IPS-20b (cell line): ENCODE data around the gene ITGA2.

Source experiments
- H3K27ac ChIP-seq: one replicate; pipeline ENCODE4 v1.5.1; 2013; ENCODE audit warnings: low read length
- H3K27me3 ChIP-seq: 2 replicates; pipeline ENCODE4 v1.6.1; 2013; ENCODE audit warnings: mild to moderate bottlenecking, low read length, inconsistent platforms; ENCODE audit not compliant: insufficient read depth
- H3K36me3 ChIP-seq: 2 replicates; pipeline ENCODE4 v1.6.1; 2013; ENCODE audit warnings: low read depth, mild to moderate bottlenecking, inconsistent platforms, low read length, moderate library complexity; ENCODE audit not compliant: insufficient read depth
- H3K4me1 ChIP-seq: 2 replicates; pipeline ENCODE4 v1.6.1; 2013; ENCODE audit warnings: mild to moderate bottlenecking, control low read depth, inconsistent platforms, low read length, moderate library complexity; ENCODE audit not compliant: insufficient read depth
- H3K4me3 ChIP-seq: 2 replicates; pipeline ENCODE4 v1.5.1; 2013; ENCODE audit warnings: mild to moderate bottlenecking, low read length, inconsistent platforms
- H3K9ac ChIP-seq: 2 replicates; pipeline ENCODE4 v1.6.1; 2013; ENCODE audit warnings: low read depth, mild to moderate bottlenecking, inconsistent platforms, low read length, moderate library complexity
- H3K9me3 ChIP-seq: 2 replicates; pipeline ENCODE4 v1.6.1; 2013; ENCODE audit warnings: mild to moderate bottlenecking, low read depth, low read length, inconsistent platforms; ENCODE audit not compliant: insufficient read depth

ITGA2 gene

GRCh38 chr5:53023969-53024368, 34.8 kb downstream of the ITGA2 start:
- H3K4me1 ChIP-seq, result no peaks in the 10 kb centered on the region; the same call in 1 of the 2 replicates
- no peaks in the 10 kb centered on the region for H3K27me3 ChIP-seq
- no peaks in the 10 kb centered on the region for H3K36me3 ChIP-seq
- H3K27ac ChIP-seq, result no peak overlapping the region
- no peak overlapping the region for H3K9ac ChIP-seq
- H3K9me3 ChIP-seq, result no peaks in the 10 kb centered on the region
- no peak overlapping the region for H3K4me3 ChIP-seq

DNA sequence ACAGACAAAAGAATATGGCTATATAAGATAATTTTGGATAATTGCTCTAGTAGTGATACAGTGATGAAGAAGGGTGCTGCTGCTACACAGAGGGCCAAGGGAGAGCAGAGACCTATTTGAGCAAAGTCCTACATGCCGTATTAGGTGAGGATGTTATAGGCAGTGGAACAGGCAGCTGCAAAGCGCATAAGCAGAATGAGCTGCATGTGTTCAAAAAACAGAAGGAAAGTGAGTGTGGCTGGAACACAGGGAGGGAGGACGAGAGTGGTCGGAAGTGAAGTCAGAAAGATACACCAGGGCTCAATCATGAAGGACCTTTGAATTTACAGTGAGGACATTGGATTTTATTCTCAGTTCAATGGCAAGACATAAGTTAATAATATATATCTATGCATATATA, 35.4 kb downstream of the ITGA2 start:
- no peaks in the 10 kb centered on the region for H3K9me3 ChIP-seq
- H3K4me1 ChIP-seq, result no peaks in the 10 kb centered on the region; the same call in 1 of the 2 replicates
- H3K27me3 ChIP-seq, result no peaks in the 10 kb centered on the region
- no peak overlapping the region for H3K9ac ChIP-seq
- no peaks in the 10 kb centered on the region for H3K36me3 ChIP-seq
- no peak overlapping the region for H3K27ac ChIP-seq
- no peak overlapping the region for H3K4me3 ChIP-seq

- H3K27me3 ChIP-seq, result no peaks in the 10 kb centered on the region
- H3K4me1 ChIP-seq, result no peaks in the 10 kb centered on the region; the same call in 1 of the 2 replicates
- no peaks in the 10 kb centered on the region for H3K36me3 ChIP-seq
- no peak overlapping the region for H3K27ac ChIP-seq
- no peak overlapping the region for H3K4me3 ChIP-seq
- H3K9me3 ChIP-seq, result no peaks in the 10 kb centered on the region
- H3K9ac ChIP-seq, result no peak overlapping the region
These were observed 36.3 kb downstream of the ITGA2 start for GRCh38 chr5:53025487-53025886.

- Histone ChIP-seq H3K27me3 (no peaks in the 10 kb centered on the region), H3K9ac (no peak overlapping the region), H3K9me3 (no peaks in the 10 kb centered on the region), H3K27ac (no peak overlapping the region), H3K4me1 (no peaks in the 10 kb centered on the region; the same call in 1 of the 2 replicates), H3K4me3 (no peak overlapping the region), H3K36me3 (no peaks in the 10 kb centered on the region)
These were observed 38.8 kb downstream of the ITGA2 start for GRCh38 chr5:53027913-53028312.

DNA sequence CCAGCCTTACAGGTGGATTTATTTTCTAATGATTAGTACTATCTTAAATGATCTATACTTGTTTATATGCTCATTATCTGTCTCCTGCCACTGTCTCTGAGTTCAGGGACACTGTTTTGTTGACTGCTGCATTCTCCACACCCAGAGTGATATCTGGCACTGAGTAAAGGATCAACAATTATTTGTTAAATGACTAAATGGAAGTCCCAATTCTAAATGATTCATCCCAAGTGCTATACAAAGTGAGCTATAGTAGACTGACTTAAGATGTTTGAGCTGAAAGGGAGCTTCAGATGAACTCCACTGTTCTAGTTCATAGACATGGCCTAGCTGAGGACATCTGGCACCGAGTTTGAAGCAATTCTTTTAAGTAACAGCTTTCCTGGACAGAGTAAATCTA, 40.5 kb downstream of the ITGA2 start:
- Histone ChIP-seq H3K4me3 (no peak overlapping the region), H3K36me3 (no peaks in the 10 kb centered on the region), H3K4me1 (no peaks in the 10 kb centered on the region; the same call in 1 of the 2 replicates), H3K27ac (no peak overlapping the region), H3K9me3 (no peaks in the 10 kb centered on the region), H3K9ac (no peak overlapping the region), H3K27me3 (no peaks in the 10 kb centered on the region)

GRCh38 chr5:53030893-53031292, 41.7 kb downstream of the ITGA2 start:
- no peaks in the 10 kb centered on the region; the same call in 1 of the 2 replicates for H3K4me1 ChIP-seq

GRCh38 chr5:53031695-53032096, 42.5 kb downstream of the ITGA2 start:
- no peak overlapping the region for H3K4me3 ChIP-seq
- H3K4me1 ChIP-seq, result no peaks in the 10 kb centered on the region; the same call in 1 of the 2 replicates
- no peaks in the 10 kb centered on the region for H3K36me3 ChIP-seq
- no peaks in the 10 kb centered on the region for H3K9me3 ChIP-seq
- H3K27me3 ChIP-seq, result no peaks in the 10 kb centered on the region
- no peak overlapping the region for H3K9ac ChIP-seq
- no peak overlapping the region for H3K27ac ChIP-seq

More at GRCh38 chr5:53030893-53031292, 41.7 kb downstream of the ITGA2 start:
- H3K4me3 ChIP-seq, result no peak overlapping the region
- H3K36me3 ChIP-seq, result no peaks in the 10 kb centered on the region
- no peak overlapping the region for H3K9ac ChIP-seq
- H3K27me3 ChIP-seq, result no peaks in the 10 kb centered on the region
- no peak overlapping the region for H3K27ac ChIP-seq
- H3K9me3 ChIP-seq, result no peaks in the 10 kb centered on the region

DNA sequence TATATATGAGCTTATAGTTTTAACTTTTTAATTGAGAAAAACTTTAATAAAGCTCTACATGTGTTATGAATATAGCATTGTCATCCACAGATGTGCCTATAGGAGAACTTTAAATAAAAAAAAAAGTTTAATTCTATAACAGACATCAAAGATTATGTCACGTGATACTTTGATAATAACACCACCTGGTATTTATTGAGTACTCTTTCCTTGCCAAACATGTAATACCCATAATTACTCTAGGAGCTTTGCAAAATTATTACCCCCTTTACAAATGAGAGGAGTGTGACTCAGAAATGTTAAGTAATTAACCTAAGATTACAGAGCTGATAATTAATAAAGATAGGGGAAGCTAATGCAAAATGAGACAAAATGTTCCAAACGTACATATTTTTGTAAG, 43.0 kb downstream of the ITGA2 start:
- Histone ChIP-seq H3K9ac (no peak overlapping the region), H3K9me3 (no peaks in the 10 kb centered on the region), H3K27ac (no peak overlapping the region), H3K4me1 (no peaks in the 10 kb centered on the region; the same call in 1 of the 2 replicates), H3K4me3 (no peak overlapping the region), H3K27me3 (no peaks in the 10 kb centered on the region), H3K36me3 (no peaks in the 10 kb centered on the region)

- H3K9me3 ChIP-seq, result no peaks in the 10 kb centered on the region
- no peak overlapping the region for H3K27ac ChIP-seq
- no peaks in the 10 kb centered on the region for H3K36me3 ChIP-seq
- no peak overlapping the region for H3K4me3 ChIP-seq
- no peak overlapping the region for H3K9ac ChIP-seq
- no peaks in the 10 kb centered on the region; the same call in 1 of the 2 replicates for H3K4me1 ChIP-seq
- H3K27me3 ChIP-seq, result no peaks in the 10 kb centered on the region
These were observed 45.7 kb downstream of the ITGA2 start for GRCh38 chr5:53034832-53035231.

- Histone ChIP-seq H3K4me1 (no peaks in the 10 kb centered on the region; the same call in 1 of the 2 replicates), H3K9me3 (no peaks in the 10 kb centered on the region), H3K27me3 (no peaks in the 10 kb centered on the region), H3K9ac (no peak overlapping the region), H3K27ac (no peak overlapping the region), H3K36me3 (no peaks in the 10 kb centered on the region), H3K4me3 (no peak overlapping the region)
These were observed 46.8 kb downstream of the ITGA2 start for GRCh38 chr5:53035868-53036381.

DNA sequence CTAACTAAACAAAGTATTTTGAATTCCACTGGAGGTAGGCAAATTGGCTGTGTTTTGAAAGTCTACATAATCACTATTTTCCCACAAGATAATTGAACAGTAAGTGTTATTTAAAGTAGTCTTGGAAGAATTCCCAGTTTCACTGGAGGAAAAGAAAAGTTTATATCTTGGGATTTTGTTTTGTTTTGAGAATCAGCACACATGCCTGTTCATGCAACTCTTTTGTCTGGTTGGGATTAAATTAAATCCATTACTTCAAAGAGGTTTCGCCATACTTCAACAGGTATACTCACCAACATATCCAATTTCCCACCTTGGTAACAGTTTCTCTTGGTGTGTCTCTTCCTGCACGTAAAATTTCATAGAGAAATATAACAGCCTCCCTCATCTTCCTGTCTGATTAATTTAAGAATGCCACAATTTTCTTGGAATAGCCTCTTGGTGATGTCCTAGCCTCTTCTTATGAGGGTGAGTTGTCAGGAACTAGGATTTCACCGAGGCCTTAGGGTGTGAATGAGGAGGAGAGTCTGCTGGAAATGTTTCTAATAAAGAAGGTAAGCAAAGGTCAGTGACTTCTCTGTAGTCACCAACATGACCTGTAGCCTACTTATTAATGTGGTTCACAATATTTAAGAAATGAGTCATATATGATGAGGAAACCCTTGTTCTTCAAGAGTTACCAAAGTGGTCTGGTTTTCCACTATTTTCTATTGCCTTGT, 48.1 kb downstream of the ITGA2 start:
- H3K9ac ChIP-seq, result no peak overlapping the region
- no peak overlapping the region for H3K27ac ChIP-seq
- H3K36me3 ChIP-seq, result no peaks in the 10 kb centered on the region
- no peaks in the 10 kb centered on the region for H3K27me3 ChIP-seq
- H3K4me1 ChIP-seq, result no peaks in the 10 kb centered on the region; the same call in 1 of the 2 replicates
- H3K4me3 ChIP-seq, result no peak overlapping the region
- no peaks in the 10 kb centered on the region for H3K9me3 ChIP-seq

DNA sequence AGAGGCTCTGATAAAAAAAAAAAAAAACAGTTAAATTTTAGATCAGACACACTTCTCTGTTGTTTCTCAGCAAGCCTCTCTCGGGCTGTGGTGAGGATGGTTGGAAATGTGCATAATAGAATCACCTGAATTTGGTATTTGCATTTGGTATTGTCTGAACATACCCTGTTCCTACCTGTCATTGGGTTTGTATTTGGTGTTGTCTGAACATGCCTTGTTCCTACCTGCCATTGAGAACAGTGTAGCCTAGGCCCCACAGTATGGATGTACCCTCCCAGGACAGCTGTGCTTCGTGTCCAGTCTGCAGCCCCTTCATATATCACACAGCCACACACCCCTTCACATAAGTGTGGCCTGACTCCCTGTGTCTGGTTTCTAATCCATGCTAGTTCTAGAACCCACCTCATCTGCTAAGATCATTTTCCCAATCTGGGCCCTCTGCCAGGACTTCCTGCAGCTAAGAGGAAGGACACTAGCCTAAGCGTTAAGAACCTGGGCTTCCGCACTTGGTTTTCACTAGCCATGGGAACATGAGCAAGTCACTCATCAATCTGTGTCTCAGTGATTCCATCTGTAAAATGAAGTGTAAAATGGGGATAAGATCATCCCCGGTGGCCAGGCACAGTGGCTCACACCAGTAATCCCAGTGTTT, 49.2 kb downstream of the ITGA2 start:
- Histone ChIP-seq H3K27me3 (no peaks in the 10 kb centered on the region), H3K27ac (no peak overlapping the region), H3K36me3 (no peaks in the 10 kb centered on the region), H3K4me3 (no peak overlapping the region), H3K4me1 (no peaks in the 10 kb centered on the region; the same call in 1 of the 2 replicates), H3K9me3 (no peaks in the 10 kb centered on the region), H3K9ac (no peak overlapping the region)
